Mononuclear cell (primary cell): Measurements from ENCODE around the gene CHST5. TPM values are rescaled to one million over a fixed set of nuclear protein-coding genes. Genes with fewer than 3 reads are reported as not detected.

Experiments
- H3K27me3 ChIP-seq: 2 replicates; pipeline ENCODE4 v1.6.0; 2011; ENCODE audit warnings: low read length, control low read depth; ENCODE audit not compliant: insufficient read depth
- H3K4me1 ChIP-seq: 2 replicates; pipeline ENCODE4 v1.5.1; 2011; ENCODE audit warnings: mild to moderate bottlenecking, low read length, control low read depth; ENCODE audit not compliant: insufficient read depth
- H3K4me3 ChIP-seq: 2 replicates; pipeline ENCODE4 v1.5.1; 2011; ENCODE audit warnings: mild to moderate bottlenecking, low read length, moderate library complexity
- H3K9me3 ChIP-seq: 2 replicates; pipeline ENCODE4 v1.5.1; 2011; ENCODE audit warnings: low read depth, mild to moderate bottlenecking, control low read depth, low read length
- total RNA-seq: library from RNA; depleted of rRNA; stranded (reverse); fragments of >200 nt; gene quantifications from one replicate; pipeline ENCODE4 v1.2.3, GENCODE V29; 2012

Gene CHST5
- under 0.01 TPM for total RNA-seq

- no peak within 1 kb of the TSS for H3K4me3 ChIP-seq
- H3K9me3 ChIP-seq, result no peaks in the 10 kb centered on the region
- no peaks in the 10 kb centered on the region for H3K4me1 ChIP-seq
- H3K27me3 ChIP-seq, result no peaks in the 10 kb centered on the region
Measured at GRCh38 chr16:75535901-75536300, at the start of gene CHST5. CHST5 (minus strand) TSS chr16:75536108; CDS start chr16:75530384, 5,724 bp downstream.

- Histone ChIP-seq H3K4me1 (peaks cover 11% of the 10 kb centered on the region), H3K27me3 (no peaks in the 10 kb centered on the region), H3K9me3 (no peaks in the 10 kb centered on the region), H3K4me3 (no peak overlapping the region)
Measured at GRCh38 chr16:75584108-75584507, 48.2 kb upstream of the CHST5 start.

DNA sequence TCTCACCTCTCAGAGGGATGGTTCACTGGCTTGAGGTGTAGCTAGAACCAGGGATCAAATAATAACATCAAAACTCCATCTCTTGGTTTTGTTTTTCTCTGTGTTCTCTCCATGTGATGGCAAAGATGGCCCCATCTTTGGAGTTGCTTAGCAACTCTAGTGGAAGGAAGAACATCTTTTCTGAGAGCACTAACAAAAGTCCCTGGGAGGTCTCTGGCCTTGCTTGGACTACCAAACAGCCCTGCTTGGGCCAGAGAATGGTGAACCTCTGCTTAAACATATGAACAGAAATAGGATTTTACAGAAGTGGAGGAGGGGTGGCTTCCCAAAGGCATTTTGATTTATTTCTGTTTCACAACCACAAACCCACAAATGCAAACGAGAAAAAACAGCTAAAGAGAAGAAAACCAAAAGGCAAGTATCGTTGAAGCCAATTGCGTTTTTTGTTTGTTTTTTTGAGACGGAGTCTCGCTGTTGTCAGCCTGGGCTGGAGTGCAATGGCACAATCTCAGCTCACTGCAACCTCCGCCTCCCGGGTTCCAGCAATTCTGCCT lies 43.5 kb upstream of the CHST5 start:
- no peak overlapping the region for H3K4me3 ChIP-seq
- no peaks in the 10 kb centered on the region for H3K9me3 ChIP-seq
- H3K4me1 ChIP-seq, result peaks cover 6% of the 10 kb centered on the region
- no peaks in the 10 kb centered on the region for H3K27me3 ChIP-seq

- no peak overlapping the region for H3K4me3 ChIP-seq
- H3K9me3 ChIP-seq, result no peaks in the 10 kb centered on the region
- peaks cover under 1% of the 10 kb centered on the region for H3K4me1 ChIP-seq
- H3K27me3 ChIP-seq, result no peaks in the 10 kb centered on the region
Measured at GRCh38 chr16:75578725-75579124, 42.8 kb upstream of the CHST5 start.

DNA sequence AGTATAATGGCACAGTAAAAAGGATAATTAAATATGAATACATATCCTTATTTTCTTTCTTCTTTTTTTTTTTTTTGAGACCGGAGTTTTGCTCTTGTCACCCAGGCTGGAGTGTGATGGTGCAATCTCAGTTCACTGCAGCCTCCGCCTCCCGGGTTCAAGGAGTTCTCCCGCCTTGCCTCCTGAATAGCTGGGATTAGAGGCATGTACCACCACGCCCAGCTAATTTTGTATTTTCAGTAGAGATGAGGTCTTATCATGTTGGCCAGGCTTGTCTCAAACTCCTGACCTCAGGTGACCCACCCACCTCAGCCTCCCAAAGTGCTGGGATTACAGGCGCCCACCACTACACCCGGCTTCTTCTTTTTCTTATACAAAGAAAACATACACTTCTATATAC lies 42.3 kb upstream of the CHST5 start:
- H3K4me3 ChIP-seq, result no peak overlapping the region
- H3K4me1 ChIP-seq, result peaks cover 4% of the 10 kb centered on the region
- H3K9me3 ChIP-seq, result no peaks in the 10 kb centered on the region
- no peaks in the 10 kb centered on the region for H3K27me3 ChIP-seq

DNA sequence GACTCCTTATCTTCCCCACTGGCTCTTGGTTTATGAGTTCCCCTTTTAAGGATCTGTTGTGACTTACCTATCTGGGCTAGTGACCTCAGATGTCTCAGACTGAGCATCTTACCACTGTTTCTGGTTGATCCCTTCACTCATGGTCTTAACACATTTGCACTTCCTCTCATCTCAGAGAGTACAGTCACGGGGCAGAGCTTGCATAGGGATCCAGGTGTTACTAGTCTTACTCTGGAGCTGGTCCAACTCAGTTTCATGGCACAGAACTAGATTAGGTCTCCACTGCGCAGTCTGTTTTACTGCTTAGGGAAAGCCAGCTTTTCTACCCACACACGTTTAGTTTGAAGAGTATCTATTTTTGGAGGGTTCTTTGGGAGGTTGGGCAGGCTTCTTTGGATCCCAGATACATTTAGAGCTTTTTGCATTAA lies 40.5 kb upstream of the CHST5 start:
- Histone ChIP-seq H3K27me3 (no peaks in the 10 kb centered on the region), H3K9me3 (no peaks in the 10 kb centered on the region), H3K4me1 (peaks cover 22% of the 10 kb centered on the region), H3K4me3 (no peak overlapping the region)

DNA sequence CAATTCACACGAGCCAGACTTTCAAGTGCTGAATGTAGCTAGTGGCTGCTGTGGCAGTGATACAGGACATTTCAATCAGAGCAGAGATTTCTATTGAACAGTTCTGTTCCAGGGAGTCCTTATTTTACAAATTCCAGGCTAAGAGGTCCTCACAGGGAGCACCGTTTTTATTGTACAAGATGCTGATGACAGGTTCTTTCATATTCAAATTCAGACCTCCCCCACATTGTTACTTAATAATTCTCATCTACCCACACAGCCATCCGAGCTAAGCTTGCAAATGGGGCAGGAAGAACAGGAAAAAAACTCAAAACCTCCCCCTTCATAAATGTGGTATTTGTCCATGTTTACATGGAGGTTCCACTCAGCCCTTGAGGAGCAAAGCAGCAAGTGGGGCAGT lies 40.0 kb upstream of the CHST5 start:
- Histone ChIP-seq H3K4me3 (no peak overlapping the region), H3K9me3 (no peaks in the 10 kb centered on the region), H3K4me1 (peaks cover 26% of the 10 kb centered on the region), H3K27me3 (no peaks in the 10 kb centered on the region)

- Histone ChIP-seq H3K9me3 (no peaks in the 10 kb centered on the region), H3K4me1 (peaks cover 46% of the 10 kb centered on the region), H3K4me3 (no peak overlapping the region), H3K27me3 (no peaks in the 10 kb centered on the region)
Measured at GRCh38 chr16:75573955-75574354, 38.0 kb upstream of the CHST5 start.

GRCh38 chr16:75572864-75573542 lies 37.1 kb upstream of the CHST5 start:
- H3K9me3 ChIP-seq, result no peaks in the 10 kb centered on the region
- peaks cover 55% of the 10 kb centered on the region for H3K4me1 ChIP-seq
- no peak overlapping the region for H3K4me3 ChIP-seq
- H3K27me3 ChIP-seq, result no peaks in the 10 kb centered on the region

DNA sequence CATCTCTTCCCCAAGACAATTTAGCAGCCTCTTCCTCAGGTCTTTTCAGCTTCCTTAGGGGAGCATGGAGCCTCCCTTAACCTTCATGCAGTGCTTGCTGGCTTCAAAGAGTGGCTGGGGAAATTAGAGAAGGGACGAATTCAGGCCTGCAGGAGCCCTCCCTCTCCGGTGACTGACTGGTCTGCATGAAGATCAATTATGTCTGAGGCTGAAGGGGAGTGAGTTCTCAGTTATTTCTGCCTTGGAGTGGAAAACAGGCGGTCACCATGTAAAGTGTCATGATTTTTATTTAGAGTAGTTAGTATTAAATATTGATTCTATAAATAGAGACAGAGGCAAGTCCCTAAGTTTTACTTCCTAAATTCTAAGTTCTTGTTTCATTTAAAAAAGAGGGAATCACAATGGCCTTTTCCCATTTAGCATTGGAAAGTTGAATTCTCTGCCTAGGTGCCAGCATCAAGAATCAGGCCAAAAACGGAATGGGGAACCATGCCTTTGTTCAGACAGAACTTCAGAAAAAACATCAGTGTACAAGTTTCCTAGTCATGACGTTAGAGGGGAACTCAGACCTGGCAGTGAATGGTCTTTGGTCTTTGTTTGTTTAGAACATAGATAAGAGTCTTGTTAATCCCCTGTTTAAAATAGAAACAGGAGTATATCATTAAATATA lies 34.6 kb upstream of the CHST5 start:
- H3K9me3 ChIP-seq, result no peaks in the 10 kb centered on the region
- H3K4me3 ChIP-seq, result no peak overlapping the region
- H3K27me3 ChIP-seq, result no peaks in the 10 kb centered on the region
- H3K4me1 ChIP-seq, result peaks cover 73% of the 10 kb centered on the region

- Histone ChIP-seq H3K9me3 (no peaks in the 10 kb centered on the region), H3K4me3 (no peak overlapping the region), H3K4me1 (peaks cover 74% of the 10 kb centered on the region), H3K27me3 (peaks cover 1% of the 10 kb centered on the region)
Measured at GRCh38 chr16:75567911-75568310, 32.0 kb upstream of the CHST5 start.

DNA sequence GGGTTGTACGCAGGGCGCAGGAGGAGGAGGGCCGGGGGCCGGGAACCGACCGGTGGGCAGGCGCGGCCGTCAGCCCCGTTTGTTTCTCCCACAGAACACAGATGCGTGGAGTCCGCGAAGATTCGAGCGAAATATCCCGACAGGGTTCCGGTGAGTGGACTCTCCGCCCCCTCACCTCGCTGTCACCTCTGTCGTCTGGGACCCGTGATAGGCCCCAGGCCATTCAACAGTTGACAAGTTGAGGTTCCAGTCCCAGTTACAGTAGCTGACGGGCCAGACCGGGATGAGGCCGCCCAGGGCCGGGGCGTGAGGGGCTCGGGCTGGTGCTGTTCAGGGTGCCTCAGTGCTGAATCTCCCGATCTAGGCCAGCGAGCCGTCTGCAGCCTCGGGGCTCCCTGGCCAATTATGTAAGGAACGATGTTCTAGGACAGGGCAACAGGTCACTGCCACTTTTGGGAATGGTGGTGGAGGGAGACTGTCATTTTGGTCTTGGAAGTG lies 30.9 kb upstream of the CHST5 start:
- Histone ChIP-seq H3K4me3 (peak overlapping the region; percentile 92), H3K4me1 (peaks cover 63% of the 10 kb centered on the region)

GRCh38 chr16:75566040-75566757 lies 30.3 kb upstream of the CHST5 start, which contains the start of gene GABARAPL2:
GABARAPL2 (plus strand) TSS chr16:75566379; CDS start chr16:75566487, 108 bp downstream.
- H3K4me1 ChIP-seq, result peaks cover 57% of the 10 kb centered on the region
- peaks cover 3% of the 10 kb centered on the region for H3K27me3 ChIP-seq
- H3K4me3 ChIP-seq, result peak within 1 kb of the TSS; percentile 92
- H3K9me3 ChIP-seq, result no peaks in the 10 kb centered on the region

More for the DNA sequence above, 30.9 kb upstream of the CHST5 start:
- Histone ChIP-seq H3K9me3 (no peaks in the 10 kb centered on the region), H3K27me3 (peaks cover 3% of the 10 kb centered on the region)

DNA sequence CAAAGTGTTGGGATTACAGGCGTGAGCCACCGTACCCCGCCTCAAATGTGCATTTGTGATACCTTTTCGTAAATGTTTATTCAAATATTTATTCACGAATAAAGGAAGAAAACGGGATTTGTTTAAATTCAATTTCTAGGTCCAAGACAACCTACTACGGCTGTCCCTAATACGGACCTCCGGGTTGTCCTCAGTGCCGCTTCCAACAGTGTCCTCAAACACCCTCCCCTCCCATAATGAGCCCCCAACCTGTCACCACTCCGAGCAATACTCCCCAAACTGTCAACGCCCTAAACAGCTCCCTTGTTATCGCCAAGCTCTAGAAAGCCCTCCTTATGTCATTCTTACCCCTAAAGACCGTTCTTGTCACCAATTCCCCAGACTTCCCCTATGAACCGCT lies 29.7 kb upstream of the CHST5 start:
- H3K4me3 ChIP-seq, result peak overlapping the region; percentile 92
- H3K9me3 ChIP-seq, result no peaks in the 10 kb centered on the region
- H3K27me3 ChIP-seq, result peaks cover 3% of the 10 kb centered on the region
- peaks cover 51% of the 10 kb centered on the region for H3K4me1 ChIP-seq
